Activated T-helper 17 cell treated with anti-CD3 and anti-CD28 coated beads, Interleukin-2, amount 50 U/mL, for 72 hours (primary cell): Measurements from ENCODE around the gene RDX. TPM values are rescaled to one million over a fixed set of nuclear protein-coding genes. Genes with fewer than 3 reads are reported as not detected.

Experiments
- ATAC-seq: fragments of 150-1000 bp; cut with Tn5 transposase; replicated peaks from 2 replicates; pipeline ENCODE4 v1.10.0; 2021; ENCODE audit warnings: mild to moderate bottlenecking, moderate library complexity
- H3K27ac Mint-ChIP-seq: one replicate; pipeline ENCODE4 v1.8.0; 2022; ENCODE audit warnings: mixed read lengths
- H3K27me3 Mint-ChIP-seq: one replicate; pipeline ENCODE4 v1.8.0; 2022; ENCODE audit warnings: mixed read lengths
- H3K36me3 Mint-ChIP-seq: one replicate; pipeline ENCODE4 v1.8.0; 2022; ENCODE audit warnings: low read depth, mild to moderate bottlenecking, mixed read lengths
- H3K4me1 Mint-ChIP-seq: one replicate; pipeline ENCODE4 v1.8.0; 2022; ENCODE audit warnings: mixed read lengths
- H3K4me3 Mint-ChIP-seq: one replicate; pipeline ENCODE4 v1.8.0; 2022; ENCODE audit warnings: mild to moderate bottlenecking, mixed read lengths
- H3K9me3 Mint-ChIP-seq: one replicate; pipeline ENCODE4 v1.8.0; 2022; ENCODE audit warnings: mixed read lengths
- total RNA-seq, 2 donors: library from RNA; stranded (reverse); gene quantifications; one replicate each; pipeline ENCODE4 v1.2.3, GENCODE V29; 2022

Gene RDX
- total RNA-seq, 2 donors from 2014 or later: 83.2 to 95.6 TPM

GRCh38 chr11:110190885-110191284 lies 105.5 kb downstream of the RDX start:
- ATAC-seq: no peak
- H3K9me3 Mint-ChIP-seq: no peaks in the 10 kb centered on the region
- H3K27ac Mint-ChIP-seq: no peak overlapping the region
- no peaks in the 10 kb centered on the region for H3K36me3 Mint-ChIP-seq
- H3K27me3 Mint-ChIP-seq: no peaks in the 10 kb centered on the region
- H3K4me1 Mint-ChIP-seq: peaks cover 10% of the 10 kb centered on the region
- H3K4me3 Mint-ChIP-seq: no peak overlapping the region

GRCh38 chr11:110187731-110188130 lies 108.7 kb downstream of the RDX start:
- Mint-ChIP-seq H3K9me3 (no peaks in the 10 kb centered on the region), H3K36me3 (no peaks in the 10 kb centered on the region), H3K27me3 (no peaks in the 10 kb centered on the region), H3K4me3 (no peak overlapping the region), H3K27ac (no peak overlapping the region), H3K4me1 (peaks cover 5% of the 10 kb centered on the region)
- no peak for ATAC-seq

- Mint-ChIP-seq H3K4me1 (no peaks in the 10 kb centered on the region), H3K27me3 (peaks cover 4% of the 10 kb centered on the region), H3K4me3 (no peak overlapping the region), H3K27ac (no peak overlapping the region), H3K36me3 (no peaks in the 10 kb centered on the region), H3K9me3 (no peaks in the 10 kb centered on the region)
- ATAC-seq: no peak
Measured at GRCh38 chr11:110186867-110187266, 109.5 kb downstream of the RDX start.

- ATAC-seq: no peak
- H3K27ac Mint-ChIP-seq: no peak overlapping the region
- no peaks in the 10 kb centered on the region for H3K36me3 Mint-ChIP-seq
- no peaks in the 10 kb centered on the region for H3K9me3 Mint-ChIP-seq
- no peak overlapping the region for H3K4me3 Mint-ChIP-seq
- no peaks in the 10 kb centered on the region for H3K4me1 Mint-ChIP-seq
- H3K27me3 Mint-ChIP-seq: peaks cover 4% of the 10 kb centered on the region
Measured at GRCh38 chr11:110186456-110186855, 110.0 kb downstream of the RDX start.

GRCh38 chr11:110185599-110185998 lies 110.8 kb downstream of the RDX start:
- Mint-ChIP-seq H3K4me3 (no peak overlapping the region), H3K27me3 (peaks cover 4% of the 10 kb centered on the region), H3K9me3 (no peaks in the 10 kb centered on the region), H3K4me1 (no peaks in the 10 kb centered on the region), H3K36me3 (no peaks in the 10 kb centered on the region), H3K27ac (no peak overlapping the region)
- no peak for ATAC-seq

GRCh38 chr11:110185121-110185591 lies 111.3 kb downstream of the RDX start:
- Mint-ChIP-seq H3K9me3 (no peaks in the 10 kb centered on the region), H3K4me1 (no peaks in the 10 kb centered on the region)

GRCh38 chr11:110184456-110184855 lies 112.0 kb downstream of the RDX start:
- ATAC-seq: no peak
- H3K4me3 Mint-ChIP-seq: no peak overlapping the region
- H3K27me3 Mint-ChIP-seq: peaks cover 4% of the 10 kb centered on the region
- no peaks in the 10 kb centered on the region for H3K36me3 Mint-ChIP-seq
- no peak overlapping the region for H3K27ac Mint-ChIP-seq
- no peaks in the 10 kb centered on the region for H3K9me3 Mint-ChIP-seq
- no peaks in the 10 kb centered on the region for H3K4me1 Mint-ChIP-seq

More at GRCh38 chr11:110185121-110185591, 111.3 kb downstream of the RDX start:
- Mint-ChIP-seq H3K27me3 (peaks cover 4% of the 10 kb centered on the region), H3K27ac (no peak overlapping the region), H3K4me3 (no peak overlapping the region), H3K36me3 (no peaks in the 10 kb centered on the region)
- ATAC-seq: peak; percentile 53

GRCh38 chr11:110182886-110183285 lies 113.5 kb downstream of the RDX start:
- Mint-ChIP-seq H3K27me3 (peaks cover 4% of the 10 kb centered on the region), H3K4me3 (no peak overlapping the region), H3K4me1 (no peaks in the 10 kb centered on the region), H3K27ac (no peak overlapping the region), H3K36me3 (no peaks in the 10 kb centered on the region), H3K9me3 (no peaks in the 10 kb centered on the region)
- peak; percentile 70 for ATAC-seq

- peaks cover 2% of the 10 kb centered on the region for H3K4me1 Mint-ChIP-seq
- H3K27me3 Mint-ChIP-seq: peaks cover 6% of the 10 kb centered on the region
- no peak overlapping the region for H3K4me3 Mint-ChIP-seq
- H3K27ac Mint-ChIP-seq: no peak overlapping the region
- no peaks in the 10 kb centered on the region for H3K9me3 Mint-ChIP-seq
- no peaks in the 10 kb centered on the region for H3K36me3 Mint-ChIP-seq
- no peak for ATAC-seq
Measured at GRCh38 chr11:110179064-110179463, 117.3 kb downstream of the RDX start.

GRCh38 chr11:110177086-110177456 lies 119.3 kb downstream of the RDX start:
- Mint-ChIP-seq H3K27ac (no peak overlapping the region), H3K27me3 (peaks cover 9% of the 10 kb centered on the region), H3K9me3 (no peaks in the 10 kb centered on the region), H3K4me1 (peaks cover 5% of the 10 kb centered on the region), H3K4me3 (no peak overlapping the region), H3K36me3 (no peaks in the 10 kb centered on the region)
- ATAC-seq: no peak

DNA sequence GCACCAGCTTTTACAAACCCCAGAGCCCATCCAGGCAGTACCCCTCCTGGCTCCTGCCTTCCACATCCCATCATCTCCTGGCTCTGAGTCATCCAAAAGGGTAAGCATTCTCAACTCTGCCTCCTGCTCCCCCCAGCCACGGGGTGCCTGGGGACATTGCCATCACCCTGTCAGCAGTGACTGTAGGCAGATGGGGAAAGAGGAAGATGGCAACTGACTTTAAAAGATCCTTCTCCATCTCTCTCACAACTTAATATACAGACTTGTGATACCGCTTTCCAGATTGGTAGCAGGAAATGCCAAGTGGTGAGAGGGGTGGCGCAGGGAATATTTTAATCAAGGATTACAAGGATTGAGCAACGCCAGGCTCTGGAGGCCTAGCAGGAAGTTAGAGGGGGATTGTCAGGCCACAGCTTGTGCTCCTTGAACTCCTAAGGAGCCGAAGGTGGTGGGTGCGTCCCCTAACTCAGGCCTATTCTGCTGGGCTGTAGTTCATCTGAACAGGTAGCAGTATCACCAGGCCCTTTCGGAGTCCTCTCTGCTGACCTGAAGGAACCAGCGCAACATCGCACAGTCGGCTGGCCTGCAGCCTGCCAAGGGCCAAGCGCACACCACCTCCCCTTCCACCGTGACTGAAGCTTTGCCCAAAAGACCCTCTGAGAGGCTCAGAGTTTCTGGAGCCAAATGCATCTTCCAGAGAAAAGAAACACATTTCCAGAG lies 119.9 kb downstream of the RDX start:
- Mint-ChIP-seq H3K4me1 (peaks cover 5% of the 10 kb centered on the region), H3K4me3 (no peak overlapping the region), H3K36me3 (no peaks in the 10 kb centered on the region), H3K9me3 (no peaks in the 10 kb centered on the region), H3K27me3 (peaks cover 13% of the 10 kb centered on the region), H3K27ac (no peak overlapping the region)
- no peak for ATAC-seq

GRCh38 chr11:110174645-110175310 lies 121.6 kb downstream of the RDX start:
- Mint-ChIP-seq H3K4me3 (peak overlapping the region; percentile 10), H3K9me3 (no peaks in the 10 kb centered on the region), H3K4me1 (peaks cover 5% of the 10 kb centered on the region), H3K36me3 (no peaks in the 10 kb centered on the region), H3K27me3 (peaks cover 14% of the 10 kb centered on the region), H3K27ac (no peak overlapping the region)
- no peak for ATAC-seq

DNA sequence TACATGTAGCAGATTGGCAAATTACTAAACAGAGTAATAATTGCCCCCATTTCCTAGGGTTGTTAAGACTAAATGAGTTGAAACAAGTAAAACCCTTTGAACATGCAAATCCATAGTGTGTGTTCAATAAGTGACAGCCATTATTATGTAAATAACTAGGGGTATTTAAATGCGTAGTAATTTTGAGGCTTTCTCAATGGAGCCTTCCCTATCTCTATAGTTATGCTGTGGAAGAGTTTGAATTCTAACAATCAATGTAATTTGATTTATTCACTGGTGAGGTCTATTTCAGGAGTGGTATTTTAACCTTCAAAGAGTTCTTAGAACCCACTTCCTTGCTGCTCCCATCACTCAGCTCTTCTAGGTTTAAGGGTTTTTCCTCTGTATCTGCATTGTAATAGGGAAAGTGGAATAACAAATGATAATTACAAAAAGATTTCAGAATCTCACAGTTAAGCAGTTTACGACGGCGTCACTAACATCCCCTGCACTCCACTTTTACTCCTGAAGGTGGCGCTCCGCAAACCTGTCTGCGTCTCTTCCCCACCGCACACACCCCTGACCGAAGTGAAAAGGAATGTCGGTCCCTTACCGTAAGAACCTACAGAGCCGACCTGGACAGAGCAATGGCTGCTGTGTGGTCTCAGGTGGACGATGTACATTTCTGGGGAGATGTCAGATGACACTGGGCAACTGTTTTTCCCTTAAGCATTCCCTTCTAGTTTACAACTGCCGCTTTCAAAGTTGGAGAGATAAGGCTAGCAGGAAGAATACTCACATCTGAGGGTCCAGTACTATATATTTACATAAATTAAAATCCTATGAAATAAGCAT lies 122.4 kb downstream of the RDX start:
- H3K4me3 Mint-ChIP-seq: peak overlapping the region; percentile 10
- H3K9me3 Mint-ChIP-seq: no peaks in the 10 kb centered on the region
- no peaks in the 10 kb centered on the region for H3K36me3 Mint-ChIP-seq
- no peak overlapping the region for H3K27ac Mint-ChIP-seq
- peaks cover 5% of the 10 kb centered on the region for H3K4me1 Mint-ChIP-seq
- ATAC-seq: peak; percentile 78
- peaks cover 14% of the 10 kb centered on the region for H3K27me3 Mint-ChIP-seq

DNA sequence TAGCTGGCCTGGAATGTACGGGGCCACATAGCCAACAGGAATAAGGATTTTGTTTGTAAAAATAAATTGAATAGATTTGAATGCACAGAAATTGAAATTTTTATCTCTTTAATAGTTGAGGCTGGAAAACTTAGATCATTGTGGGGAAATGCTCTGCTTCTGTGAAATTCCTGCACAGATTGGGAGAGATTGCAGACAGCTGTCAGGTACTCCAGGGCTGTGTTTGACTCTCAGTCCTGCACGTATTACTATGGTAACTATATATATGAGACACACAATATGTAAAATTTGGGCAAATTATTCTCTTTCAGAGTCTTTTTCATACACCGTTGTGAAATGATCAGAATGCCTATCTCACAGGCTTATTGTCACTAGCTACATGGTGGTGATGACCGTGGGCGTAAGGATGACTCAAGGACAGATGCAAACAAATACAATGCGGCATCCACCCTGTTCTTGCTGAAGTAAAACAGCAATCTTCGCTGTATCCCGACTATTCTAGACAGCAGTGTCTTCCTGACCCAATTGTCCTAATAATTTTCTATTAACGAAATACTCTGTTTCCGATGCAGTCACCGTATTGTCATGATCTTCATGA lies 123.8 kb downstream of the RDX start:
- Mint-ChIP-seq H3K9me3 (no peaks in the 10 kb centered on the region), H3K36me3 (no peaks in the 10 kb centered on the region), H3K27me3 (peaks cover 14% of the 10 kb centered on the region), H3K4me3 (no peak overlapping the region), H3K4me1 (peaks cover 5% of the 10 kb centered on the region), H3K27ac (no peak overlapping the region)
- peak; percentile 39 for ATAC-seq
